A549 treated with AZD9567 at 1 μM for 4 hours (cell line): Measurements from ENCODE around the gene IFT27. TPM values are rescaled to one million over a fixed set of nuclear protein-coding genes. Genes with fewer than 3 reads are reported as not detected.

ENCODE experiments used
- total RNA-seq: library from RNA; stranded (reverse); fragments of 200-300 nt; extraction: Qiagen RNA extraction; gene quantifications from 5 replicates; pipeline ENCODE4 v1.2.3, GENCODE V29; 2022; ENCODE audit not compliant: insufficient read depth

The IFT27 gene
- total RNA-seq = 2.5 to 21.2 TPM (median 20.7 TPM) in 5 replicates

DNA sequence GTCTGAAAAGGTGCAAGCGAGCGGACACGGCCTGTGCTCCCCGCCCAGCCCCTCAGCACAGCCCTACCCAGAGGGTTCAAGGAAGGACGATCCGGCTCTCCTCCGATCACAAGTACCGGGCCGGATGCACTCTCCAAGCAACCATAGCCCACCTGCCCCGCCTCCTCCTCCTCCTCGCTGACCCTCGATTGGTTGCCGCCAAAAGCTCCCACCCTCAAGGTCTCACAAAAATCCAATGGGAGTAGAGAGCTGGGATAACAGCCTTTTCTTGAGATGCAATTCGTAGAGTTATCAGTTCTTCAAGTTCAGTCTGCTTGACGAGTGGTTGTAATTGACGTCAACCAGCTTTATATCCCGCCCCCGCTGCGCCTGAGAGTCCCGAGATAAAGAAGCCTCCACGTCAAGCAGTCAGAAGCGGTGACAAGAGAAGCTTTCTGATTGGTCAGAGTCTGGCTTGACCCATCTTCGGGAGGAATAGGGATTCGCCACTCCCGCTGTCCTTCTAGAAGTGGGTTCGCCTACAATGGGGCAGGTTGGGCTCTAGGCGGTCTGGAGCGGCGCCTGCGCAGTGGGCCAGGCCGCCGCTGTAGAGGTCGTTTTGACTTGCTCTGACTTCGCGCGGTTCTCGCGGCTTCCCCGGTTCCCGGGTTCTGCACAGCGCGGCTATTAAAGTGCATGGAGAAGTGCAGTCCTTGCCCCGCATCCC, at the start of gene IFT27:
IFT27 (minus strand) TSS at position 156 of the 706 bp plus-strand sequence. CDS start 412 bp downstream, outside the sequence.

DNA sequence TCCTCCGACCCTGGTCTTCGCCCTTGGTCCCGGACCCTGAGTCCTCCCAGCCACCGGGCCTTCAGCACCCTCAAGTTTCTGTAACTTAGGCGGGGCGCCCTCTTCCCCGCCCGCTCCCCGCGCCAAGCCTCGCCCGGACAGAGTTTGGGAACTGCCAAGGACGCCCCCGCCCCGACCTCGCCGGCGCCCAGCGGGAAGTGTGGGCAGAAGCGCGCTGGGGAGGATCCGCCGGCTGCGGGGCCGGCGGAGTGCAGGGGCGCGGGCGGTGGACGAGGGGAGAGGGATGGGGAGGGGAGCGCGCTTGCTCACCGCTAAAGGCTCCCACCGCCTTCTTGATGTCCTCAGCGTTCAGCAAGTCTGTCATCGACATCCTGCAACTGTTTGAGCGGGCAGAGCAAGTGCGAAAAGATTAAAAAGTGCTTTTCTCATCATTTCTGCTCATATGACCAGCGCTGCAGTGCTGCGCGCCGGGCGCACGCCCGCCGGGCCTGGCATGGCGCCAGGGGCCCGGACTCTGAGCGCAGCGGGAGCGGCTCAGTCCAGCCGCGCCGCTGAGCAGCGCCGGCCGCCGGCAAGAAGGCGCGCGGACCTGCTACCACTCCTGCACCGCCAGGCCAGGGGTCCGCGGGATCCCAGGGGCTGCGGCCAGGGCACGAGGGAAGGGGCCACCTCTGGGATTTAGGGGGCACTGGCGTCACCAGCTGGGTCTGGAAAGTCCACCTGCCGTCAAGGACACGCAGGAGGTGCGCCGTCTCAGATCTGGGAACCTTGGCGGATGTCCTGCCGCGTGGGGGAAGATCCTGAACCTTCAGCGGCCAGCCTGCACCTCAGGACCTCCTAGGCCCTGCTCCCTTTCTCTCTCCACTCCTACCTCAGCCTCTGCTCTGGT, 41.0 kb upstream of the IFT27 start, which contains the start of gene PVALB:
PVALB (minus strand) TSS at position 400 of the 889 bp plus-strand sequence; CDS start at position 370, 30 bp downstream.

Other genes starting within 250 kb of the IFT27 start
- gene EIF3D, start 247.0 kb downstream of the IFT27 start, total RNA-seq = 153 to 210 TPM (median 158 TPM) in 5 replicates
- gene CACNG2, start 72.4 kb downstream of the IFT27 start, total RNA-seq = not detected in 5 replicates
- not detected in 5 replicates for gene PVALB, start 40.9 kb upstream of the IFT27 start, total RNA-seq
- gene NCF4, start 84.9 kb upstream of the IFT27 start, total RNA-seq = 0.05 TPM in 1 of 5 replicates, not detected in the others
- not detected in 5 replicates for gene CSF2RB, start 137.5 kb upstream of the IFT27 start, total RNA-seq
- gene TST, start 243.3 kb upstream of the IFT27 start, total RNA-seq = 35.8 to 66.3 TPM (median 63.6 TPM) in 5 replicates
- 37.2 to 75.7 TPM (median 68.1 TPM) in 5 replicates for gene MPST, start 243.6 kb upstream of the IFT27 start, total RNA-seq